IPS DF 6.9 (cell line): ENCODE results near the gene GATD1.
A peak's percentile ranks its signal among the peaks of the same experiment; 100 is the strongest.

Experiments
- DNase-seq: peaks from one replicate; pipeline ENCODE4 v3.0.0-alpha.2; 2013; ENCODE audit warnings: low read depth, low spot score
- H3K27ac ChIP-seq: one replicate; pipeline ENCODE4 v1.5.1; 2013; ENCODE audit warnings: low read length, control low read depth
- H3K27me3 ChIP-seq: 2 replicates; pipeline ENCODE4 v1.6.1; 2013; ENCODE audit warnings: mild to moderate bottlenecking, low read length; ENCODE audit not compliant: control insufficient read depth, insufficient read depth
- H3K36me3 ChIP-seq: 2 replicates; pipeline ENCODE4 v1.6.1; 2013; ENCODE audit warnings: low read length; ENCODE audit not compliant: control insufficient read depth, insufficient read depth
- H3K4me1 ChIP-seq: 2 replicates; pipeline ENCODE4 v1.6.1; 2013; ENCODE audit warnings: low read length; ENCODE audit not compliant: control insufficient read depth, insufficient read depth
- H3K4me3 ChIP-seq: 2 replicates; pipeline ENCODE4 v1.5.1; 2013; ENCODE audit warnings: mild to moderate bottlenecking, low read length
- H3K9me3 ChIP-seq: 2 replicates; pipeline ENCODE4 v1.6.1; 2013; ENCODE audit warnings: low read length, inconsistent platforms; ENCODE audit not compliant: control insufficient read depth, insufficient read depth
- WGBS: extraction: QIAGEN DNeasy Blood & Tissue Kit; methylation state at CpG from one replicate; pipeline ENCODE4 v1.1.7; 2013; ENCODE audit warnings: mixed read lengths, missing lambda C conversion rate; ENCODE audit not compliant: insufficient read length, insufficient coverage; 5-methylcytosine and 5-hydroxymethylcytosine counted together

GATD1 gene

DNA sequence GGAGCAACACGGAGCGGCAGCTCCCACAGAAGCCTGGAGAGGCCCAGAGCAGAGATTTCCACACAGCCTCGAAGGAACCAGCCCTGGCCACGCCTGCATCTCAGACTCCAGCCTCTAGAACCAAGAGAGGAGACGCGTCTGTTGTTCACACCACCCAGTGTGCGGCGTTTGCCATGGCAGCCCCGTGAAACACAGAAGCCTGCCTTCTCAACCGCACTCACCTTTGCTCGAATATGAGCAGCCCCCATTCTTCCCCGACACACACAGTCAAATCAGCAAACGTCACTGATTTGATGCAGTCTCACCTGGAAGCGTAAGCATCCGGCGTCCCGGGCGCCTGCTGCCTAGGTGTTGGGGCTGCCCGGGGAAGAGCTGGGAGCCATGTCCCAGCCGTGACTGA is 44.2 kb downstream of the GATD1 start:
- H3K27ac ChIP-seq = no peak overlapping the region
- H3K9me3 ChIP-seq = no peaks in the 10 kb centered on the region
- no peaks in the 10 kb centered on the region for H3K36me3 ChIP-seq
- H3K27me3 ChIP-seq = no peaks in the 10 kb centered on the region
- no peak for DNase-seq
- WGBS = no CpG with 5 or more reads among the region's 20 CpGs
- no peak overlapping the region for H3K4me3 ChIP-seq
- H3K4me1 ChIP-seq = peaks cover 2% of the 10 kb centered on the region; the same call in 1 of the 2 replicates

DNA sequence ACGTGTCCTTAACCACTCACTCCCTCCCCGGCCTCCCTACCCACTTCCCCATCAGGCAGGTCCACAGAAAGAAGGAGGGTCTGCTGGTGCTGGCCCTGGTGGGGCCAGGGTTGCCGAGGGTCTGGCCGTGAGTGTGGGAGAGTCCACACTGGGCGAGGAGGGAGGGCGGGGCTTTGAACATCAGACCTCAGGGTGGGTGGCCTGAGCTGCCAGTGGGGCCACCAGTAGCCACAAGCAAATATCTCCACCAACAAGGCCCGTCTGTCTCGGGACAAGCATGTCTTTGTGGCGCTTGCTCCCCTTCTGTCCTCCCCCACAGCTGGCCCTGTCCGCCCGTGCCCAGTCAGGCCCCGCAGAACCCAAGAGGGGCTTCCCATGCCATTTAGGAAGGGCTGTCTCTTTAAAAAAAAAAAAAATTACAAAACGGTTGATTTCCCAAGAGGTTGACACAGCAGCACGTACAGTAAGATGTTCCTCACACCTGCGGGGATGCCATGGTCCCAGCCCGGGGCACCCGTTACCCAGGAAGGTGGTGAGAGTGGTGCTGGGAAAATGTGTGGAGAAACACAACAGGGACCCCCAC is 47.7 kb downstream of the GATD1 start:
- no peak for DNase-seq
- no peak overlapping the region for H3K4me3 ChIP-seq
- no peaks in the 10 kb centered on the region for H3K27me3 ChIP-seq
- H3K36me3 ChIP-seq = no peaks in the 10 kb centered on the region
- H3K27ac ChIP-seq = no peak overlapping the region
- peaks cover 4% of the 10 kb centered on the region for H3K4me1 ChIP-seq
- no CpG with 5 or more reads among the region's 17 CpGs for WGBS
- H3K9me3 ChIP-seq = no peaks in the 10 kb centered on the region

DNA sequence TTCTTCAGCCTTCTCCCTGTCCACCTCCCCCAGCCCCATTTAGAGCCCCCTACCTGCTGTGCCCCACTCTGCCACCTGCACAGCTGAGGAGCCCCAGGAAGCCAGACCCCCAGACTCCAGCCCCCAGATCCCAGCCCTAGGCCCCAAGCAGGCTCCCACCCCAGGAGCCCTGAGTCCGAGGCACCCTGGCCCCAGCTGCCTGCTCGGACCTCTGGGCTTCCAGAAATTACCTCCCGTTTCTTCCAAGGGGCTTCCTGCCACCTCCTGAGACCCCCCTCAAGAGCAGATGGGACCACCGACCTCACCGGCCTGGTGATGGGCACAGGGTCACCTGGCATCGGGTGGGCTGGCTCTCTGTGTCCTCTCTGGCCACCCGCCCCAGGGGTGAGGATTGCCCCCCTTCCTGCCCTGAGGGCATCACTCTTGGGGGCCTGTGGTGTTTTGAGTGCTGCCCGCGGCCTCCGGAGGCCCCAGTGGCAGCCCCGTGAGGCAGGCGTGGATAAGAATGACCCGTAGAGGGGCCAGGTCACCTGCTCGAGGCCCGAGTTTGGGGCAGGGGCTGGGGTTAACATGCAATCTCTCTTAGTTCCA is 48.3 kb downstream of the GATD1 start:
- no peaks in the 10 kb centered on the region for H3K9me3 ChIP-seq
- DNase-seq = no peak
- no peaks in the 10 kb centered on the region for H3K36me3 ChIP-seq
- H3K4me1 ChIP-seq = peaks cover 4% of the 10 kb centered on the region
- WGBS = no CpG with 5 or more reads among the region's 15 CpGs
- no peaks in the 10 kb centered on the region for H3K27me3 ChIP-seq
- no peak overlapping the region for H3K4me3 ChIP-seq
- no peak overlapping the region for H3K27ac ChIP-seq

DNA sequence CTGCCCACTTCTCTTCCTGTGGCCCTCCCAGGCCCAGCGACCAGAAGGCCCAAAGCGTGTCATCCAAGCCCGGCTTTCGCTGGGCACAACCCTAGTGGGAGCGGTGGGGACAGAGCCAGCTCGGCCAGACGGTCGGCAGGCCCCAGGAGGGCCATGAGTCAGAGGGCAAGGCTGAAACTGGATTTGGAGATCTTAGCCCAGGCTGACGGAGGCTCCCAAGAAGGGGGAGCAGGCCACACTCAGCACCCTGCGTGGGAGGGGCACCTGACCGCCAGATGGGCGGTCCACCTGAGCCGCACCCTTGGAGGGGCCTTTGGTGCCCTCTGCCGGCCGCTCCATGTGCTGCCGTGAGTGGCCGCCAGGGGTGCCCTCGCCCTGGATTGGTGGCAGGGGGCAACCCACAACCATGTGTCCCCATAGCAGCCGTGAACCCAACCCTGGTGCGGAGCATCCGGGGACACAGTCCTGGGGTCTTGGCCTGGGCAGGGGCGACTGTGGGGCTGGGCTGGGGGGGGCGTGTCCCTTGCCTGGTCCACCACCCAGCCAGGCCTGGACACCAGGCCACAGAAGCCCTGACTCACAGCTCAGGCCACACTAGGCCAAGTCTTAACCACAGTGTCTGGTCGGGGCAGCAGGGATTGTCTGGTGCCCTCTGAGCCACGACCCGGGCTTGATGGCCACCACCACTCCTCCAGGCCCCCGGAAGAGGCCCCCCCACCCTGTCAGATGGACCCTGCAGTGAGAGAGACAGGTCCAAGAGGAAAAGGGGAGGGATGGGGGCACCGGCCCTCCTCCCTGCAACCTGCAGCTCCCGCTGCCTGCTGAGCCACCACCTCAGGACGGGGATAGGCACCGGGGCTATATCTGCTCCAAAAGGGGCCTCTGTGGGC is 49.2 kb downstream of the GATD1 start:
- Histone ChIP-seq H3K27ac (no peak overlapping the region), H3K9me3 (no peaks in the 10 kb centered on the region), H3K27me3 (no peaks in the 10 kb centered on the region), H3K36me3 (no peaks in the 10 kb centered on the region), H3K4me3 (no peak overlapping the region), H3K4me1 (peaks cover 4% of the 10 kb centered on the region)
- no peak for DNase-seq
- no CpG with 5 or more reads among the region's 31 CpGs for WGBS

DNA sequence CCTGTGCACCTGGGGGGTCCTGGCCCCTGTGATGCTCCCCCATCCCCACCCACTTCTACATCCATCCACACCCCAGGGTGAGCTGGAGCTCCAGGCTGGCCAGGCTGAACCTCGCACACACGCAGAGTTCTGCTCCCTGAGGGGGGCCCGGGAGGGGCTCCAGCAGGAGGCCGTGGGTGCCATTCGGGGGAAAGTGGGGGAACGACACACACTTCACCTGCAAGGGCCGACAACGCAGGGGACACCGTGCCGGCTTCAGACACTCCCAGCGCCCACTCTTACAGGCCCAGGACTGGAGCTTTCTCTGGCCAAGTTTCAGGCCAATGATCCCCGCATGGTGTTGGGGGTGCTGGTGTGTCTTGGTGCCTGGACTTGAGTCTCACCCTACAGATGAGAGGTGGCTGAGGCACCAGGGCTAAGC is 50.0 kb downstream of the GATD1 start:
- no peaks in the 10 kb centered on the region for H3K9me3 ChIP-seq
- H3K4me1 ChIP-seq = peaks cover 4% of the 10 kb centered on the region
- no peak for DNase-seq
- H3K36me3 ChIP-seq = no peaks in the 10 kb centered on the region
- WGBS = no CpG with 5 or more reads among the region's 12 CpGs
- no peaks in the 10 kb centered on the region for H3K27me3 ChIP-seq
- H3K4me3 ChIP-seq = no peak overlapping the region
- H3K27ac ChIP-seq = no peak overlapping the region

DNA sequence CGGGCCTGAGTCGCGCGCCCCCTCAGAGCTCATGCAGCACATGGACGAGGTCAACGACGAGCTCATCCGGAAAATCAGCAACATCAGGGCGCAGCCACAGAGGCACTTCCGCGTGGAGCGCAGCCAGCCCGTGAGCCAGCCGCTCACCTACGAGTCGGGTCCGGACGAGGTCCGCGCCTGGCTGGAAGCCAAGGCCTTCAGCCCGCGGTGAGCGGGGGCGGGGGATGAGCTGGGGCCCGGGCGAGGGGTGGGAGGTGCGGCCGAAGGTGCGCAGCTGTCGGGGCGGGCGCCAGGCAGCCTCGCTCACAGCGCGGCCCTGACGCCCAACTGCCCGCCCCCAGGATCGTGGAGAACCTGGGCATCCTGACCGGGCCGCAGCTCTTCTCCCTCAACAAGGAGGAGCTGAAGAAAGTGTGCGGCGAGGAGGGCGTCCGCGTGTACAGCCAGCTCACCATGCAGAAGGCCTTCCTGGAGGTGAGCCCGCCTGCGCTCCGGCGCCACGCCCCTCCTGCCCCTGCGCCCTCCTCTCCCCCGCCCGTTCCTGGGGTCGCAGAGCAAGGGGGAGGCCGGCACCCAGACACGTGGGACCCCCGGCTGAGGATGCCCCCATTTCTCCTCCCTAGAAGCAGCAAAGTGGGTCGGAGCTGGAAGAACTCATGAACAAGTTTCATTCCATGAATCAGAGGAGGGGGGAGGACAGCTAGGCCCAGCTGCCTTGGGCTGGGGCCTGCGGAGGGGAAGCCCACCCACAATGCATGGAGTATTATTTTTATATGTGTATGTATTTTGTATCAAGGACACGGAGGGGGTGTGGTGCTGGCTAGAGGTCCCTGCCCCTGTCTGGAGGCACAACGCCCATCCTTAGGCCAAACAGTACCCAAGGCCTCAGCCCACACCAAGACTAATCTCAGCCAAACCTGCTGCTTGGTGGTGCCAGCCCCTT is 50.7 kb downstream of the GATD1 start:
- no peaks in the 10 kb centered on the region for H3K27me3 ChIP-seq
- peaks cover 4% of the 10 kb centered on the region for H3K4me1 ChIP-seq
- WGBS = no CpG with 5 or more reads among the region's 61 CpGs
- no peak for DNase-seq
- peak overlapping the region; percentile 33; the same call in 1 of the 2 replicates for H3K4me3 ChIP-seq
- H3K27ac ChIP-seq = no peak overlapping the region
- H3K36me3 ChIP-seq = no peaks in the 10 kb centered on the region
- H3K9me3 ChIP-seq = no peaks in the 10 kb centered on the region

DNA sequence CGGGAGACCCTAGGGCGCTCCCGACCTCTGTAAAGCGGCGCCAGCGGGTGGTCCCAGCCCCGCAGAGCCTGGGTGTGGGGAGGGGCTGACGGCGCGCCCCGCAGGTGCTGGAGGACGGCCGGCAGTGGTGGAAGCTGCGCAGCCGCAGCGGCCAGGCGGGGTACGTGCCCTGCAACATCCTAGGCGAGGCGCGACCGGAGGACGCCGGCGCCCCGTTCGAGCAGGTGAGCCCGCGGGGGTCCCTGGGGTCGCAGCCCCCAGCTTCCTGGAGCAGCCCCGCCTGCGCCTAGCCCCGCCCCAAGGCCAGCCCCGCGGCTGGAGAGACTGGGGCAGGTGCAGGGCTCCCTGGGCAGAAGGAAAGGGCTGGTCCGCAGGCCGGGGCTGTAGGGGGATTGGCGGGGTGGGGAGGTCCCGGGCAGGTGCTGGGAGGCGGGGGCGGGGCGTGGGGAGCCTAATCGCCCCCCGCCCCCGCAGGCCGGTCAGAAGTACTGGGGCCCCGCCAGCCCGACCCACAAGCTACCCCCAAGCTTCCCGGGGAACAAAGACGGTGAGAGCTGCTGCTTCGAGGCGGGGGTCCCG is 51.6 kb downstream of the GATD1 start:
- no peak overlapping the region for H3K27ac ChIP-seq
- H3K4me1 ChIP-seq = peaks cover 4% of the 10 kb centered on the region
- H3K9me3 ChIP-seq = no peaks in the 10 kb centered on the region
- H3K36me3 ChIP-seq = no peaks in the 10 kb centered on the region
- H3K27me3 ChIP-seq = no peaks in the 10 kb centered on the region
- H3K4me3 ChIP-seq = peak overlapping the region; percentile 36; the same call in 1 of the 2 replicates
- no CpG with 5 or more reads among the region's 53 CpGs for WGBS
- no peak for DNase-seq

DNA sequence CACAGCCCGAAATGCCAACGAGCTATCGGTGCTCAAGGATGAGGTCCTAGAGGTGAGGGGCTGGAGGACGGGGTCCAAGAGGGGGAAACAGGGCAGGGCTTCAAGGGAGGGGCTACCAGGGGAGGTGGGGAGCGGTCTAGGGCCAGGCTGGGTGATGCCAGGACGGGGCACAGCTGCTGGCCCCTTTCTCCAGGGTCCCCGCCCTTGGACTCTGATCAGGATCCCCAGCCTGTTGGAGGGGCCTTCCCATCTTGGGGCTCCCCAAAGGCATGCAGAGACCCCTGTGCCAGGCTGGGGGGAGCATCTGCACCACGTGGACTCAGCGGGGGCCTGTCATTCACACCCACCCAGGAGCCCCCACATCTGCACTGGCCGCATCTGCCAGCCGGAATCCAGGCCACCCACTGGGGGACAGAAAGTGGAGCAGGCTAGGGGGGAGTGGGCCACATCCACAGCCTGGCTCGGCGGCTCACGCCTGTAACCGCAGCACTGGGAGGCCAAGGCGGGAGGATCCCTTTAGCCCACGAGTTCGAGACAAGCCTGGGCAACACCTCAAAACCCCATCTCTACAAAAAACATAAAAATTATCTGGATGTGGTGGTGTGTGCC is 52.4 kb downstream of the GATD1 start:
- DNase-seq = no peak
- Histone ChIP-seq H3K4me3 (no peak overlapping the region), H3K36me3 (no peaks in the 10 kb centered on the region), H3K27me3 (no peaks in the 10 kb centered on the region), H3K9me3 (no peaks in the 10 kb centered on the region), H3K27ac (no peak overlapping the region), H3K4me1 (peaks cover 6% of the 10 kb centered on the region)
- no CpG with 5 or more reads among the region's 18 CpGs for WGBS

DNA sequence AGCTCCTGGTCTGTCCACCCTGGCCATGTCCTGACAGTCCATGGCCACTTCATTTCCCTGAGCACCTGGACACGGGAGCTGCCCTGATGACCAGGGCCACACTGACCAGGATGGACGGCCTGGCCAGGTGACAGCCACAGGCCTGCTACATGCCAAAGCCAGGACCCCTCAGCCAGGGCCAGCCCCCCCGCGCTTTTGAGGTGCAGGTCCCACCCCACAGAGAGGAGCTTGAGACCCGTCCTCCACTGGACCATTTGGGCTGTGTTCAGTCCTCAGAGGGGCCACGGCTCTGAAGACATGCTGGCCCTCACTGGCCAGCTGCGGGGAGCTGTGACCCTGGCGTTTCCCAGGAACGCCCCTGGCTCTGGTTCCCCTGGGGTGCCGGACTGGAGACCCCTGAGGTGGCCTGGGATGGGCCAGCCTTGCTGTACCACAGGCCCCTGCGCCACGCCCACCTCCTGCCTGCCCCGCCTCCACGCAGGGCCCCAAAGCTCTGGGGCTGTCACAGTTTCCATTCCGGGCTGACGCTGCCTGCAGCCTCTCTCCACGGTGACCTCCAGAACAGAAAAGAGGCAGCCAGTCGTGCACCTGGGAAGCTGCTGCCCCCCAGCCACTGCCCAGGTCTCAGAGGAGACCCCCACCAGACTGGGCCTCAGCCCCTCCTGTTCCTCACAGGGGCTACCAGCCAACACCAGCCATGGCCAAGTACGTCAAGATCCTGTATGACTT is 53.1 kb downstream of the GATD1 start:
- H3K4me1 ChIP-seq = peaks cover 6% of the 10 kb centered on the region
- no peak overlapping the region for H3K27ac ChIP-seq
- no peak overlapping the region for H3K4me3 ChIP-seq
- H3K9me3 ChIP-seq = no peaks in the 10 kb centered on the region
- H3K27me3 ChIP-seq = no peaks in the 10 kb centered on the region
- WGBS = no CpG with 5 or more reads among the region's 19 CpGs
- no peak for DNase-seq
- no peaks in the 10 kb centered on the region for H3K36me3 ChIP-seq
